Measurements from ENCODE around the gene MED13L.

GRCh38 chr12:115923851-115924250 is 353.6 kb downstream of the MED13L start:
- TF ChIP-seq CTCF (optimal IDR thresholded peaks at IDR 0.05 in 1 of 3, IDR thresholded peaks at IDR 0.05 in 1 of 3, conservative IDR thresholded peaks at IDR 0.05 in 1 of 3; ENCODE audit: extremely low read depth in 1 of 3, insufficient read depth in 2 of 3, low read length in 3 of 3): no peak
- no peak for TF ChIP-seq EZH2 (IDR thresholded peaks at IDR 0.05; ENCODE audit: low read length)

Data from keratinocyte (primary cell).